Ovary (tissue), 9 donors: ENCODE measurements around the gene KCNMA1. TPM values are rescaled to one million over a fixed set of nuclear protein-coding genes. Genes with fewer than 3 reads are reported as not detected.

ENCODE experiments used
- DNase-seq, 5 donors: peaks; one replicate each; pipeline ENCODE4 v3.0.0-alpha.2; 2019 to 2020
- H3K27ac ChIP-seq, 2 donors: fragments of 200-600 bp; one replicate each; pipeline versions ENCODE4 v1.5.1 to v1.8.0; 2019 to 2022
- H3K27me3 ChIP-seq: fragments of 200-600 bp; one replicate; pipeline ENCODE4 v1.8.0; 2022
- H3K36me3 ChIP-seq: fragments of 200-600 bp; sonication (generic); one replicate; pipeline ENCODE4 v1.5.1; 2019
- H3K4me1 ChIP-seq: one replicate; pipeline ENCODE4 v1.8.1; 2013; ENCODE audit warnings: mild to moderate bottlenecking, moderate library complexity; ENCODE audit not compliant: insufficient read depth
- H3K4me3 ChIP-seq: fragments of 200-600 bp; sonication (generic); one replicate; pipeline ENCODE4 v1.5.1; 2017
- H3K9me3 ChIP-seq, 2 donors: fragments of 200-600 bp in 1 of 2; sonication (generic) in 1 of 2; one replicate each; pipeline versions ENCODE4 v1.5.1 to v1.8.1; 2013 to 2019; ENCODE audit warnings: mild to moderate bottlenecking in 1 of 2, moderate library complexity in 1 of 2
- CTCF ChIP-seq, 3 donors: fragments of 450-650 bp in 2 of 3; fragments of 200-600 bp in 1 of 3; IDR thresholded peaks; one replicate each; pipeline versions ENCODE4 v1.5.1 to v1.8.0; 2016 to 2022; ENCODE audit warnings: antibody characterized with exemption in 3 of 3, mild to moderate bottlenecking in 1 of 3
- EP300 ChIP-seq: sonication (generic); formaldehyde crosslinking; IDR thresholded peaks from one replicate; pipeline ENCODE4 v1.6.1; 2017; ENCODE audit warnings: antibody characterized with exemption
- POLR2A ChIP-seq: fragments of 450-650 bp; IDR thresholded peaks from one replicate; pipeline ENCODE4 v1.6.1; 2017; ENCODE audit warnings: antibody characterized with exemption, mild to moderate bottlenecking, moderate library complexity
- WGBS, 3 donors: extraction: QIAGEN DNeasy Blood & Tissue Kit in 1 of 3; methylation state at CpG; one replicate each; pipeline versions ENCODE4 v1.1.5 to v1.1.7; 2013 to 2017; 5-methylcytosine and 5-hydroxymethylcytosine counted together
- intact Hi-C, 4 donors: fragments of 100-400 bp; cut with DNase I; formaldehyde crosslinking; loops; one replicate each; pipeline versions ENCODE4 v1.11.0 to v1.15.1; 2022 to 2023
- polyA plus RNA-seq, 2 donors: library from polyadenylated mRNA; stranded (reverse); fragments of 200-250 nt in 1 of 2; fragments of 350-450 nt in 1 of 2; fragmentation: Illumina TruSeq in 1 of 2; extraction: RNeasy Lipid Tissue Mini Kit (QIAGEN cat#74804) in 1 of 2; gene quantifications; one replicate each; pipeline ENCODE4 v1.2.3, GENCODE V29; 2013 to 2014
- total RNA-seq, 7 donors: library from RNA; depleted of rRNA in 2 of 7; stranded (reverse); fragments of >200 nt in 2 of 7; fragmentation: NEBNext Ultra II Directional in 3 of 7; extraction: Animal tissue kit (Norgen Biotek cat#: 25700) in 3 of 7; gene quantifications; one replicate each; pipeline versions ENCODE4 v1.1.0 to v1.2.4, GENCODE V29; 2016 to 2023
- donor health status: DM: no; HTN: no; CAD: no; lungs with moderate emphysema.
- donor health status: DM: no; HTN: no; CAD: no.
- donor health status: Bipolar disorder and iron deficiency.
- donor health status: DM: yes; HTN: yes; CAD: no.
- donor health status: DM: no; HTN: no; CAD: no.
- donor health status: DM: yes; HTN: yes; CAD: no.

The KCNMA1 gene
- total and polyA plus RNA-seq, 9 donors: 7.0 to 83.8 (median 25.1) TPM

DNA sequence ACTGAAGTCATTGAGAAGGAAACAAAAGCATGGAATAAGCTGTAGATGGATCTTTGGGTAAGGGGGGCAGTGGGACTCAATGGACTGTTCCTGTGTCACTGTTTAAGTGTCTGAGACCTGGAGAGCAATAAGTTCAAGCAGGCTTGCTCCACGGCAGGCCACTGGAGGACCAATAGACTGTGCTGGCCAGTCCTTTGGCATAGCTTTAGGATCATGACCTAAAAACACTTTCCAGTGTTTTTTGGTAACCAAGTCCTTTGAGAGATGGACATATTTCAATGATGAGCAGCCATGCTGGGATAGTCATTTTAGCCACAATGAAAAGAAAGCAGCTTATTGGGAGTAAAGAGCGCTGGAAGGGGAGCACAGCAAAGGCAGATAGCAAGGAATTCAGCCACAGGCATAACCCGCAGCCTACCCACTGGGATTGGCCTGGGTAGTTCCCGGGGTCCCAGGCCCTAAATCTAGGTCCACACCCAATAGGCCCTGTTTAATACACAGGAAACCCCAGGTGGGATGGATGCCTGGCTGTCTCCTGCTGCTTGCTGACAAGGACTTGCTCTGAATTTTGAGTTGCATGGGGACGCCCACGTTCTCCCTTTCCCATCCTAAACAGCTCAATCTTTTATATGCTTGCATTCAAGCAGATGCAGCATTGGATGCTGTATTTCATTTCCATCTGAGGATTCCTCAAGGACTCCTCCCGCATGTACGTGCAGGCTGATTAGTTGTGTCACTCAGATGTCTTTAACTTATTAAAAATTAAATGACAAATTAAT is 727.2 kb downstream of the KCNMA1 start:
- H3K4me1 ChIP-seq: no peaks in the 10 kb centered on the region
- TF ChIP-seq POLR2A (no peak), CTCF (IDR thresholded peaks at IDR 0.05) (no peak), EP300 (no peak)
- H3K27ac ChIP-seq: no peak overlapping the region
- WGBS, 3 donors: 91 to 96% (median 94%) methylated on average over 8 of the region's 8 CpGs
- H3K9me3 ChIP-seq: no peaks in the 10 kb centered on the region
- DNase-seq: no peak
- H3K36me3 ChIP-seq: no peaks in the 10 kb centered on the region
- H3K4me3 ChIP-seq: no peak overlapping the region
- no peaks in the 10 kb centered on the region for H3K27me3 ChIP-seq
- intact Hi-C loops: loop anchor here in 1 of 4 donors (5.0 kb wide), 1 partner anchor 492 kb away; no protein-coding TSS in a partner anchor

DNA sequence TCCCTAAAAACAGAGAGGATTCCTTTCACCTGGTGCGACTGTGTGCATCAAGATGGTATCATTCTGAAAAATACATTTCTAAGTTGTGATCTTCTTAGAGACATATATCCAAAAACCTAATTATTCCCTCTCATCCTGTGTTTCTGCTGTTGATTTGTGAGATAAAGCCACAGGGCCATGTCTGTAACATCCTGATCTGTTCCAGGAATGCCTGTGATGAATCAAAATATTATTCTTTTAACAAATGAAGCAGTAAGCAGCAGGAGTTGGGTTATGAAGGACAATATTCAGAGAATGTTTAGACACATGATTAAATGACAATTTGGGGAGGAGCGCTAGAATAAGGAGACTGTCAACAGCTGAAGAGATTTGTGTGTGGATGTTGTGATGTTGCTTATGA is 731.4 kb downstream of the KCNMA1 start:
- 81 to 90% (median 83%) methylated on average over 2 of the region's 2 CpGs for WGBS, 3 donors
- Histone ChIP-seq H3K27ac (no peak overlapping the region), H3K4me1 (no peaks in the 10 kb centered on the region), H3K27me3 (no peaks in the 10 kb centered on the region), H3K9me3 (no peaks in the 10 kb centered on the region), H3K4me3 (no peak overlapping the region), H3K36me3 (no peaks in the 10 kb centered on the region)
- TF ChIP-seq POLR2A (no peak), EP300 (no peak), CTCF (IDR thresholded peaks at IDR 0.05) (no peak)
- DNase-seq: no peak
- intact Hi-C loops: no loop called here

- Histone ChIP-seq H3K4me3 (no peak overlapping the region), H3K4me1 (no peaks in the 10 kb centered on the region), H3K27ac (no peak overlapping the region), H3K36me3 (no peaks in the 10 kb centered on the region), H3K27me3 (no peaks in the 10 kb centered on the region), H3K9me3 (no peaks in the 10 kb centered on the region)
- no peak for DNase-seq
- no peak for TF ChIP-seq CTCF (IDR thresholded peaks at IDR 0.05)
- TF ChIP-seq POLR2A: no peak
- no peak for TF ChIP-seq EP300
- intact Hi-C loops: no loop called here
- 92 to 96% (median 92%) methylated on average over 5 of the region's 5 CpGs for WGBS, 3 donors
Observed at GRCh38 chr10:76905251-76905650, 732.4 kb downstream of the KCNMA1 start.

GRCh38 chr10:76903387-76903945 is 734.1 kb downstream of the KCNMA1 start:
- Histone ChIP-seq H3K4me3 (no peak overlapping the region), H3K36me3 (no peaks in the 10 kb centered on the region), H3K27ac (no peak overlapping the region), H3K9me3 (no peaks in the 10 kb centered on the region), H3K4me1 (no peaks in the 10 kb centered on the region), H3K27me3 (no peaks in the 10 kb centered on the region)
- TF ChIP-seq EP300 (no peak), POLR2A (no peak), CTCF (IDR thresholded peaks at IDR 0.05) (no peak)
- WGBS, 3 donors: 79 to 84% (median 80%) methylated on average over 7 of the region's 7 CpGs
- intact Hi-C loops: no loop called here
- no peak for DNase-seq
